GOT3 (cell line): ENCODE results near the gene PRG3.
"Not testable (repeated sequence)": the region's sequence is repeated elsewhere in the genome, so short reads cannot be mapped to it uniquely, and the experiment has no call there.

ENCODE experiments used
- DNase-seq: peaks from one replicate; lab custom pipeline; 2025; ENCODE audit warnings: mixed read lengths; lab: John Stamatoyannopoulos, UW

PRG3 gene

DNA sequence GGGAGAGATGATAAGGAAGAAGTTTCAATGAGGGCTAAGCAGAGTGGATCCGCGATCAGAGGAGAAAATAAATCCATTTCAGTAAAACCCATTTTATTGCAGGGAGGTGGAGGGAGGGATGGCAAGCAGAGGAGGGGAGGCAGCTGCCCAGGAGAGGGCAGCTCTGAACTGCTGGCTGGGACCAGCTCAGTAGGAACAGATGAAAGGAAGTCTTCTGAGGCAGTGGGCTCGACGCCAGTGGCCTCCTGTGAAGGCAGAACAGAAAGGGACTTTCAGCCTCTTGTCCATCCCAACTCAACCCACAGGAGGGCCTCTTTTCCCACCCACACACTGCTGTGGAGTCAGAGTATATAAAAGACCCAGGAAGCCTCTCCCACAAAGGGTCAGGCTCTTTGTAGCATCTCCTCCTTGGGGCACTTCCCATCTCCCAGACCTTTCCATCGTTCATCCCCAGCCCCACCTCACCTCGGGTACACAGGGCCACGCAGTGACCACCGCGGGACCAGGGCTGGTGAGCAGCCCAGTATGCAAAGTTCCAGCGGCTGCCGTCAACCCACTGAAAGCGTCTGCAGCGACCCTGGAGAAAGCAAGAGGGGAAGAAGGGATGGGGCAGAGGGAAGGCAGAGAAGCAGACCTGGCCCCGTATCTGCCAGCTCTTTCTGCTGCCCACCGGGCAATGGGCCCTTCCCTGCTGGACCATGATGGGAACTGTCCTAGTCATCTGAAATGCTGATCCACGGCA lies 6.5 kb upstream of the PRG3 start:
- DNase-seq, result no peak

DNA sequence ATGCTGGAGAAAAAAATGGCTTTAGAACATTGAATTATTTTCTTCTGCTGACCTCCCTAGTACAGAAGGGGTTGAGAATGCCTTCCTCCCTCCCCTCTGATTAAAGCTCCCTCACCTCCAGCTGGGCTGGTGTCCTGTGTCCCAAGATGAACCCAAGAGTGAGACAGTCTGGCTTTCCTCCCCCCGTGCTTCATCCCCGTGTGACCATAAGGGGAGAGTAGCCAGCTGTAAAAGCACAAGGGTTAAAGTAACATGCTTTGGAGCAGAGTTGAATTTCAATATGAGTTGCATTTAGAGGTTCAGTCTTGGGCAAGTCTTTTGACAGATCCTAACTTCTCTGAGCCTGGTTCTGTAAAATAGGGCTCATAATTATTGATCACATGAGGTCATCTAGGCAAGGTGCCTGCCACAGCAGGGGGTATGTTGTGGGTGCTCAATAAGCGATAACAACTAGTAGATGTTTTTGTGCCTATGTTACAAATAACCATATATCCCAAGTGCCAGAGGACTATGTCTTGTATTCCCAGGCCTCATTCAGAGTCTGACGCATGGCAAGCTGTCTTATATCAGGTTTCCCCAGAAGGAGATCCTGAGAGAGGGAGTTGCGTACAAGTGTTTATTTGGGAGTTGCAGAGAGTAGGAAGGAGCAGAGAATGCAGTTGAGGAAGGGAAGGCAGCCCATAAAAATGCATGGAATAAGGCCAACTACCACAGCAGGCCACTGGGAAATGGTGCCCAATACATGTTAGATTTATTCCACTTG lies 5.4 kb upstream of the PRG3 start:
- no peak for DNase-seq

DNA sequence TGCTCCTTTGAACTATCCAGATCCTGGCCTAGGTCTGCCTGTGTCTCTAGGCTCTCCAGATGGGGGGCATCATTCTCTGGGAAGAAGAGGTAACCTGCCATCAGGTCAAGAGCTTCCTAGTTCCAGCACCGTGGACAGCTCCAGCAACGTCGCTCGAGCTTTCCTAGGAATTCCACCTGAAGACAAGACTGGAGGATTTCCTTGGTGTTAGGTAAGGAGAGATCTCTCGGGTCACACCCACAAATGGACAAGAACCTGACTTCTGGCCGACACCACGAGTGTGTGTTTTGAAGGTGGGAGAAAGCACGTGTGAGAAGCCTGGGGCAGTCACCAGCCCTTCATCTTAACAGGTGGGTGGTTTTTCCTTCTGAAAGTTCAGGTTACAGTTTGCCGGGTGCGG lies 1.2 kb downstream of the PRG3 start:
- no peak for DNase-seq

DNA sequence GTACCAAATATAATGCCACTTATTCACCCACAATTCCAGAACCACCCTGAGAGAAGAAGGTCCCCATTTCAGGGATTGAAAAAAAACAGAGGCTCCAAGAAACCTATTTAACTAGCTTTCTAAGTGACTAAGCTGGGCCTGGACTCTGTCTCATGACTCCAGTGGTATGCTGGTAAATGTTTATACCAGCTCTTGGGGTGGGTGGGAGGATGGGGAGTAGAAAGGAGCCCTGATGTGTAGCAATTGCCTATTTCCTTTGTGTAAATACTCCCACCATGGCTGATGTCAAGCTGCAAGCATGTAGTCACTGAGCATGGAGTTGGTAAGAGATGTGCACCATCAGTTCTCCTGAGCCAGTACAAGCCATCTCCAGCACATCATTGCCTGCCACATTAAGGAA lies 2.8 kb downstream of the PRG3 start:
- DNase-seq, result no peak

DNA sequence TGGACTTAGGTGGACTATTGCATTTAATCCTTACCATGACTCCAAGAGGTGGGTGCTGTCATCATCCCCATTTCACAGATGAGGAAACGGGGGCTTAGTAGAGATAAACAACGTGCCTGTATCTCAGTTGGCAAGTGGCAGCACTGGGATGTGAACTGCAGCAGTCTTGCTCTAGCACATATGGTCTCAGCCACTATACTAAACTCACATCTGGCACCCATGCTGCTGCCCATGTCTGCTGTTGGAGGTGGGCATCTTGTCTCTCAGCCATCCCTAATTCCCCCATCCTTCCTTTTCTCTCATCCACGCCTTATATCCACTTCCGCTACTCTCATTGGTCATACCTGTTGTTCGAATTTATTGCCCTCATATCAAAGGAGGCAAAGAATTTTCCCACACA lies 3.8 kb downstream of the PRG3 start:
- no peak for DNase-seq

DNA sequence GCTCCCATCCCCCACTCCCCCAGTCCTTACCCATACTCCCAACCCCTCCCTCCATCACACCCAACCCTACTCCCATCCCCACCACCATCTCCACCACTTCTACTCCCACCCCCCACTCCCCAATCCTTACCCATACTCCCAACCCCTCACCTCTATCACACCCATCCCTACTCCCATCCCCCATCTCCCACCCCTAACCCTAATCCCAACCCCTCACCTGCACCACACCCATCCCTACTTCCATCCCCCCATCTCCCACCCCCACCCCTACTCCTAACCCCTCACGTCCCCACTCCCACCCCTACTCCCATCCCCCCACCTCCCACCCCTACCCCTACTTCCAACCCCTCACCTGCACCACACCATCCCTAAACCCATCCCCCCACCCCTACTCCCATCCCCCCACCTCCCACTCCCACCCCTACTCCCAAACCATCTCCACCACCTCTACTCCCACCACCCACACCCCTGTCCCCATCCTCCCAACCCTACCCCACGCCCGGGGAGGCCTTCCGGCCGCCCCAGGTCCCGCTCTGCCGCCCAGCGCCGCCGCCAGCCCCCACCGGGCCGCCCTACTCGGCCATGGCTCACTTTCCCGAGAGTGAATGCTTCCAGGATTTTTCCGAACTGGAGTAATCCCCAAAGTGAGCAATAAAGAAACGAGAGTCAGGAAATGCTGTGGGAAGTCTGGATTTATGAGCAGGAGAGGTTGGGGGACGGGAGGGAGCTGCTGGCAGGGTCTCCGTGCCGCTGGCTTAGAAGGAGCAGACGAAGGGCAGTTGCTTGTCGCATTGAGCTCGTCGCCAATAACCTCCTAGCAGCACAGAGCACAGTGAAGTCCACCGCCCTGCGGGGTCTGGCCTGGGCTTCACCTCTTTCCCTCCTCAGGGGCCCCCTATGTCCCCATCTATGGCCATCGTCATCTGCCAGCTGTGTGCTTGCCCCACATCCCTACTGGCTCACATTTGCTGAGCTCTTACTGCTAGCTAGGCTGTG lies 4.6 kb downstream of the PRG3 start:
- DNase-seq, result no peak

DNA sequence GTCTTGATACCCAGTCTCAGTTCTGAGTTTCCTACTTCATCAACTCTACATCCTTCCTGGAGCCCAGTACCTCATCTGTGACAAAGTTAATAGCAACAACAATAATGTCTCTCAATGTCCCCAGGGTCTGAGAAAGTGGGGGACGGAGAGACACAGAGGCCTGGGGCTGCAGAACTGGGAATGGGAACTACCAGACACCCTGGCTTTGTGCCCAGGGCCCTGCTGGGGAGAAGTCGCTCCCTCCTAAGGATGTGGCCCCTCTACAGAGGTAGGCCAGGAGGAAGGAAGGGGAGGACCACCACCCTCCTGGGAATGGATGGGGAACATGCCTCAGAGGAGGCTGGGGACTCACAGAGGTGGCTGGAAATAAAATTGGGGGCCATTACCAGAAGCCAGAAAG lies 5.5 kb downstream of the PRG3 start:
- DNase-seq, result no peak

DNA sequence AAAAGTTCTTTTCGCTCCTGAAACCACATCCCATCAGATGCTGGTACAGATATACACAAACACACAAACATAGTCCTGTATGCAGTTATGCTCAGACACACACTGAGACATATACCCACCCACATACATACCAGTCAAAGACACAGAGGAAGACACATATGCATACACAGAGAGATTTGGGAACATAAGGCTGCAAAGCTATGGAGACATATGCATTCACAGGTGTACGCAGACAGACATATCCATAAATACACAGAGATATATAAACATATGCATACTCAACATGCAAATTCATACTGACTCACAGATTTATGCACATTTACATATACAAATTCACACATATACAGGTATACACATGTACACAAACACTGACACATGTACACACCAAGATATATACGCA lies 6.0 kb downstream of the PRG3 start:
- DNase-seq, result no peak

DNA sequence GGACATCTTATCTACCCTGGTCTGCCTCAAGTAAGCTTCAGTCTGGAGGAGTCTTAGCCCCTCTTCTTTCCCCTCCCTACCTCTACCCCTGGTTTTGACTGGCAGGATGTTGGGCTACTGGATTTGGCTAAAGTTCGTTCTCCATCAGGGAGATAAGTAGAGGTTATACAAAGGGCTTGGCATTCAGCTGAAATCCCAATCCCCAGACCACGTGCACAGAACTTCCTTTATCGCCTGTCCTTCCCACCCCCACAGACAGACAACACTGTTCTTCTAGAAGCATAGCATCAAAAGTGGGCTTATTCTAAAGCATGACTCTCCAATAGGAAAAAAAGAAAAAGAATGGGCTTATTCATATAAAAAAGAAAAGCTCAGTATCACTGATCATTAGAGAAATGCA lies 7.8 kb downstream of the PRG3 start:
- DNase-seq, result no peak

DNA sequence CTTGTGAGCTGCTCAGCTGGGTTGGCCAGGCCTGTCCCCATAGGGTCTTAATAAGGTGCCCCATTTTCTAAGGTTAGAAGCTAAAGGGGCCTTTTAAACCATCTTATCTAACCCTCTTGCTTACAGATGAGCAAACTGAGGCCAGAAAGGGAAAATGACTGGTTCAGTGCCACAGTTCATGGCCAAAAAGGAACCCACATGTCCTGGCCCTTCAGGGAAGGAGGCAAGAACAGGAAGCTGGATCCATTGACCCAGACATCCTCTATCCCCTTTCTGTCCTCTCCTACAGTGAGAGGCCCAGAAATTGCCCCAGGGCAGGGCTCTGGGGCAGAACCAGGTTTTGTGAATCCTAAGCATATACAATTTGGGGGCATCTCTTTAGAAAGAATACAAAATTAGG lies 10.0 kb downstream of the PRG3 start:
- no peak for DNase-seq

DNA sequence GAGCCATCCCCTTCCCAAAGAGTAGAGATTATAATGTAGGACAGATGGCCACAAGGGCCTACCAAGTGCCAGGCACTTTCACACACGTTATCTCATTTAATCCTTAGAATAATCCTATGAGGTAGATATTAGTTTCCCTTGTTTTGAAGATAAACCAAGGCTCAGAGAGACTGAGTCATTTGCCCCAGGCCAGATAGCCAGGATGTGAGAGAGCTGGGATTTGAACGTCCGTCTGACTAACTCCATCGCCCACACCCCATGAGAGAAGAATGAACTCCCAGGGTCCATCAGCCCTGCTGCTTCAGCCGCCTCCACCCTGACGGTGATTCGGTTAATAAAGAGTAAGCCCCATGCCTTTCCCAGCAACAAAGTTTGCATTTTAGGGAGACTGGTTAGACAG lies 10.7 kb downstream of the PRG3 start:
- no peak for DNase-seq

DNA sequence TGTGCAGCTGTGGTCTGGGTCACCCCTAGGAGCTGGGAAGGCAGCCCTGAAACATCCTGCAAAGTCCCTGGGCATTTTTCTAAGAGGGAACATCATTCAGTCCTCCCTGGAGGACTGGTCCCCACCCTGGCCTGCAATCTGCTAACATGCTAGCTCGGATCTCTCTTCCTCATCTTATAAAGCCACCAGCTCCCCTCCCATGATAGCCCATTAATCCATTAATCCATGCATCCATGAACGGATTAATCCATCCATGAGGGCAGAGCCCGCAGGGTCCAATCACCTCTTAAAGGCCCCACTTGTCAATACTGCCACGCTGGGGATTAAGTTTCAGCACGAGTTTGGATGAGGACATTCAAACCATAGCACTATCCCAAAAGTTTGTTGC lies 12.1 kb downstream of the PRG3 start:
- no peak for DNase-seq

DNA sequence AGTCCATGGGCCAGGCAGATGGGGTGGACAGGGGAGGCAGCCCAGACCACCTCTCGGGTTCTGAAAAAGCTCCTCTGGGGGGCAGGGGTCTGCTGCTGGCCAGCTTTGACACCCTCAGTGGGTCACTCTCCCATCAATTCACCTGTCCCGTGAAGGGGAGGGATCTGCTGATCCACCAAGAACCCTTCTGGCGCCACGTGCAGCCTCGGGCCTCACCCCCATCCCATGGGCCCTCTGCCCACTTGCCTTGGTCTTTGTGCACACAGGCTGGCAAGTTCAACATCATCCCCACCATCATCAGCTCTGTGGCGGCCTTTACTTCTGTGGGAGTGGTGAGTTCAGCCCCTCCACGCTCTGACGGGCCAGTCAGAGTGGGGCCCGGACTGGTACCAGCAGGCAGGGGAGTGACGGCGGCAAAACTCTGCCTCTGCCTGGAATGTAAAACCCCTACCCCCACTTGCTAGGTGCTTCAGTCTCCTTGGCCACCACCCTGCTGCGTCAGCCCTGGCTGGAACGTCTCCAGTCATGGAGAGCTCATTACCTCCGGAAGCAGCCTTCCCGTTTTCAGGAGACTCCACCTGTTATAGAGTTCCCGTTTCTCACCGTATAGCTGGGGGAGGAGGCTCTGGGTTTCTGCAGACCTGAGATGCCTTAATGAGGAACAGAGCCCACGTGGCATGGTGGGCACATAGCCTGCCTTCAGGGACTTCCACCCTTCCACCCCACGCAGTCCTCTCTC lies 12.7 kb downstream of the PRG3 start:
- no peak for DNase-seq

DNA sequence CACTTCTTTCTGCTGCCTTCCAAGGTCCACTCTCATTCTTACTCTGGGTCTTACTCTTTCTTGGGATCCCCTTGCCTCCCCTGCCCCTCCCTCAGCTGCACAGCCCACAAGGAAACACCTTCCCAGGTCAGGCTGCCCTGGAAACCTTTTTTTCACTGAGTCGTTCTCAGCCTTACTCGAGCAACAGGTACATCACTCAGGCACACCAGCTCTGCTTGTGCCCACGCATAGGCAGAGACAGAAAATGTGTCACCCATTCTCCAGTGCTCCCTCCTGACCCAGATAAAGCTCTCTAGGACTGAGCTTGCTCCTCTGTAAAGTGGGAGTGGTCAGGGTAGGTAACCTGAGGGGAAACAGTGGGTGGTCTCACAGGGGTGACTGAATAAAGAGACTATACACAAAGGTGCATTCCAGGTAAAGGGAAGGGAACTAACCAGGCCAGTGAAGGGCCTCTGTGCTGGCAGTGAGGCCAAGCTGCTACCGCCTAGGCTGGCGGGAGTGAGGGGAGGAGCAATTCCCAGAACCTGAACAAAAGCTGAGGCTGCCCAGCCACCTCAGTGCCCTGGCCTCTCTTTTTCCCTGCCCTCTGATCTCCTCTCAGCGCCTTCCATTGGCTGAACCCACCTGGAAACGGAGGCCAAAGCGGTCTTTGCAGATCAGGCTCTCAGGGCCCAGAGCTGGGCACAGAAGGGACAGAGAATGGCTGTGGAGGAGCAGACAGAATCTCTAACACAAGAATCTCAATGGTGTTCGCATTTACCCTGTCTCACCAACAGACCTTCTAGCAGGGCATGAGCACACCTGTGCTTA lies 15.9 kb downstream of the PRG3 start:
- no peak for DNase-seq

DNA sequence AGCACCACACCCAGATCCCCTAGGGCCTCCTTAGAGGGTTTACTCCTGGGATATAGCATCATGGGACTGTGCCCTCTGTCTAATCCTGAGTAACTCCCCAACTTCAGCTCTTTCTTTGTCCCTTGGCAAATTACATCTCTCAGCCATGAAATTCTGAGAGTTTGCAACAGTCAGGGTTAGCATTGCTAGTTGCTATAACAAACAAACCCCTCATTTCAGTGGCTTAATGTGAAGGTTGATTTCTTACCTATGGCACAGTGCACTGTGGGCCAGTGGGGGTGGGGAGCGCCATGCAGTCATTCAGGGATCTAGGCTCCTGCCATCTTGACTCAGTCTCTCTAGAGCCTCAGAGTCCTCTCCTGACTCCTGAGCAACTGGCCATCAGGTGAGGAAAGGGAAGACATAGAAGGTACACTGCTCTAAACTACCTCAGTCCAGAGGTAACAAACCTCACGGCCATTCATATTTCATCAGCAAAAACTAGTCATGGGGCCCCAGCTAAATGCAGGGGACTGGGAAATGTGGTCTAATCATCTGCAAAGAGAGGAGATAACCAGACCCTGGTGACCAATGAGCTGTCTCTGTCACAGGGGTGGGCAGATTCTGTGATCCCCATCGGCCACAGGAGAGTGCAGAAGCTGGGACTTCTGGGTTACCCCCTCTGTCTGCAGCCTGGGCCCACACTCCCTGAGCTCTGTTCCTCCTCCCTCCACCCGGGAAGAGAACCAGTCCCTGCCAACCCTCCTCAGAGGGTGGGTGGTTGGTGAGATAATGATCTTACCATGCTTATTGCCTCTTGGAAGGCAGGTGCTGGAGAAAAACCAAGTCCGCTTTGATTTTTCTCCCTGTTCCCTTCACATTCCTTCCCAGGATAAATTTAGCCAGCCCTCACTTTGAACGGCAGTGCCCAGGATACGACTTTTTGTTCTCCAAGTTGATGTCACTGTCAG lies 17.5 kb downstream of the PRG3 start:
- DNase-seq, result no peak

DNA sequence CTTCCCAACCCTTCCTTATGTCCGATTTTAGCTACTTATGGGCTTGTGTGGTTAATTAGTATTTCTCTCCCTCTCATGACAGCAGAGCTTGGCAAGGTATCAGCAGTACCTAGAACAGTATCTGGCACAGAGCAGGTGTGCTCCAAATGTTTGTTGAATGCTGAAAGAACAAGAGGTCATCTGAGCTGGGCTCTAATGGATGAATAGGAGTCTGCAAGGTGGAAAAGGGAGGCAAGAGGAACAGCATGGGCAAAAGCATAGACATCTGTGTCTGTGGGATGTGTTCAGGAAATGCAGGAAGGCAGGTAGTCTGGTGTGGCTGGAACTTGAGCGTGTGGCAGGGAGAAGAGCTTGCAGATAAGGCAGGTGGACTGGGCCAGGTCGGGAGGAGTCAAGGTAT lies 19.0 kb downstream of the PRG3 start:
- DNase-seq, result no peak

DNA sequence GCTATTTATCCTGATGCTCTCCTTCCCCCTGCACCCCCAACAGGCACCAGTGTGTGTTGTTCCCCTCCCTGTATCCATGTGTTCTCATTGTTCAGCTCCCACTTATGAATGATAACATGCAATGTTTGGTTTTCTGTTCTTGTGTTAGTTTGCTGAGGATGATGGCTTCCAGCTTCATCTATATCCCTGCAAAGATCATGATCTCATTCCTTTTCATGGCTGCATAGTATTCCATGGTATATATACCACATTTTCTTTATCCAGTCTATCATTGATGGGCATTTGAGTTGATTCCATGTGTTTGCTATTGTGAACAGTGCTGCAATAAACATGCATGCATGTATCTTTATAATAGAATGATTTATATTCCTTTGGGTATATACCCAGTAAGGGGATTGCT lies 19.5 kb downstream of the PRG3 start:
- not testable (repeated sequence) for DNase-seq

DNA sequence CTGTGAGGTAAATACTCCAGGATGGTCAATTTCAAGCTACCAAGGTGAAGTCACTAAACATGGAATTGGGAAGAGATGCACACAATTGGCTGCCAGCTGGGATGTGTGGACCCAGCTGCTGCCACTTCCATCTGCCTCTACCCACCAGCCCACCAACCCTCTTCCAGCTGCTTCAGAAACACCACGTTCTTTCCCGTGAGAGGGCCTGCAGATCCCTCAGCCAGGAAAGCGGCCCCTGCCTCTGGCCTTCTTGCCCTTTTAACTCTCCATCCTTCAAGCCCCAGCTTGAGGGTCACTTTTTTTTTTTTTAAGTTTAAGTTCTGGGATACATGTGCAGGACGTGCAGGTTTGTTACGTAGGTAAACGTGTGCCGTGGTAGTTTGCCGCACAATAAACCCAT lies 20.0 kb downstream of the PRG3 start:
- DNase-seq, result no peak

DNA sequence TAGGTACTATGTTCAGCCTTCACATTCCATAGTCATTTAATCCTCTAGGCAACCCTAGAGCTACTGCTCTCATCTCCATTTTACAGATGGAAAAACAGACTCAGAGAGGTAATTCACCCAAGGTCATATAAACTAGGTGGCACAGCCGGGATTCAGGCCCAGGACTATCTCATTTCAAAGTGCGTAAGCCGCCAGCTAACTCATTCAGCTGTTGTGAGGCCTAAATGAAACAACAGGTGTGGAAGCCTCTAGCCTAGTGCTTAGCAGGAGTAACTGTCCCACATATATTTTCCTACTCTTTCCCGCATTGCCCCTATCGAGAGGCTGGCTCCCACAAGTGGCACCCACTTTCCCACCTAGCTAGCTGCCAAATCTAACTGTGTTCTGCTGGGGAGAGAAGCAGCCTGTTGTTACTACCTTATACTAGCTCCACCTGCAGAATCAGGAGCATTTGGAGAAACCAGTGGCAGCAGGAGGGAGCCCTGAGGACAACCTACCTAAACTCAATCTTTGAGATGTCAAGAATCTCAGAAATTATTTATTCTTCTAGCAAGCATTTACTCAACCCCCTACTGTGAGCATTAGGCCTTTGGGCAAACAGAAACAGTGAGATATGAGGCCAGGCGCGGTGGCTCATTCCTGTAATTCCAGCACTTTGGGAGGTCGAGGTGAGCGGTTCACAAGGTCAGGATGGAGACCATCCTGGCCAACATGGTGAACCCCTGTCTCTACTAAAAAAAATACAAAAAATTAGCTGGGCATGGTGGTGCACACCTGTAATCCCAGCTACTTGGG lies 20.9 kb downstream of the PRG3 start:
- no peak for DNase-seq
